Neuronal stem cell (in vitro differentiated cells): ENCODE measurements around the gene PHKA1.
"Not testable (repeated sequence)": the region's sequence is repeated elsewhere in the genome, so short reads cannot be mapped to it uniquely, and the experiment has no call there.

ENCODE experiments used
- DNase-seq: peaks from one replicate; pipeline ENCODE4 v3.0.0-alpha.2; 2013; ENCODE audit warnings: low spot score
- H2AFZ ChIP-seq: one replicate; pipeline ENCODE4 v1.6.1; 2013; ENCODE audit warnings: mild to moderate bottlenecking, low read length, inconsistent platforms
- H2AK5ac ChIP-seq: 2 replicates; pipeline ENCODE4 v1.6.1; 2013; ENCODE audit warnings: low read depth, mild to moderate bottlenecking, inconsistent platforms, low read length, moderate library complexity, mixed read lengths
- H2BK120ac ChIP-seq: 2 replicates; pipeline ENCODE4 v1.6.1; 2013; ENCODE audit warnings: low read depth, mild to moderate bottlenecking, inconsistent platforms, low read length, moderate library complexity, mixed read lengths
- H2BK12ac ChIP-seq: one replicate; pipeline ENCODE4 v1.6.1; 2013; ENCODE audit warnings: low read length, inconsistent platforms
- H2BK15ac ChIP-seq: 2 replicates; pipeline ENCODE4 v1.6.1; 2013; ENCODE audit warnings: mild to moderate bottlenecking, low read length, inconsistent platforms, mixed read lengths
- H2BK5ac ChIP-seq: one replicate; pipeline ENCODE4 v1.6.1; 2013; ENCODE audit warnings: inconsistent platforms, mild to moderate bottlenecking, low read length, moderate library complexity
- H3K14ac ChIP-seq: one replicate; pipeline ENCODE4 v1.6.1; 2013; ENCODE audit warnings: low read length, inconsistent platforms
- H3K18ac ChIP-seq: 2 replicates; pipeline ENCODE4 v1.6.1; 2013; ENCODE audit warnings: low read length, inconsistent platforms
- H3K23ac ChIP-seq: 2 replicates; pipeline ENCODE4 v1.6.1; 2013; ENCODE audit warnings: low read depth, mild to moderate bottlenecking, mixed read lengths, low read length, inconsistent platforms; ENCODE audit not compliant: poor library complexity
- H3K27ac ChIP-seq: replicated peaks from 3 replicates; pipeline ENCODE4 v1.5.1; 2013; ENCODE audit warnings: low read length, inconsistent platforms
- H3K27me3 ChIP-seq, 3 experiments: 2 replicates each; pipeline ENCODE4 v1.6.1; 2013; ENCODE audit warnings: low read length in 3 of 3, mild to moderate bottlenecking in 2 of 3, inconsistent platforms in 1 of 3, low read depth in 1 of 3, mixed read lengths in 1 of 3, moderate library complexity in 1 of 3; ENCODE audit not compliant: control insufficient read depth in 3 of 3, insufficient read depth in 3 of 3
- H3K36me3 ChIP-seq, 2 donors: replicated peaks in 1 of 2; 2 replicates each; pipeline ENCODE4 v1.6.1; 2013; ENCODE audit warnings: low read length in 2 of 2; ENCODE audit not compliant: control insufficient read depth in 2 of 2, insufficient read depth in 2 of 2
- H3K4ac ChIP-seq: 2 replicates; pipeline ENCODE4 v1.6.1; 2013; ENCODE audit warnings: inconsistent platforms, mild to moderate bottlenecking, low read length, moderate library complexity
- H3K4me1 ChIP-seq, 2 donors: 1 replicate in 1 of 2; 2 replicates in 1 of 2; pipeline ENCODE4 v1.6.1; 2013; ENCODE audit warnings: low read length in 2 of 2, low read depth in 1 of 2; ENCODE audit not compliant: control insufficient read depth in 2 of 2, insufficient read depth in 1 of 2
- H3K4me2 ChIP-seq: one replicate; pipeline ENCODE4 v1.6.1; 2013; ENCODE audit warnings: mild to moderate bottlenecking, low read length, inconsistent platforms; ENCODE audit not compliant: insufficient read depth, poor library complexity, severe bottlenecking
- H3K4me3 ChIP-seq, 2 donors: 2 replicates each; pipeline ENCODE4 v1.5.1; 2013; ENCODE audit warnings: low read length in 2 of 2, mild to moderate bottlenecking in 2 of 2, inconsistent platforms in 1 of 2, moderate library complexity in 1 of 2
- H3K79me1 ChIP-seq: one replicate; pipeline ENCODE4 v1.6.1; 2013; ENCODE audit warnings: low read depth, mild to moderate bottlenecking, inconsistent platforms, low read length, moderate library complexity
- H3K9ac ChIP-seq: one replicate; pipeline ENCODE4 v1.6.1; 2013; ENCODE audit warnings: mild to moderate bottlenecking, low read depth, low read length, inconsistent platforms; ENCODE audit not compliant: poor library complexity
- H3K9me3 ChIP-seq, 2 donors: replicated peaks in 1 of 2; 2 replicates each; pipeline versions ENCODE3 to v1.6.1; 2013; ENCODE audit warnings: low read length in 2 of 2, mild to moderate bottlenecking in 2 of 2, inconsistent platforms in 1 of 2, low read depth in 1 of 2, mixed read lengths in 1 of 2, moderate library complexity in 1 of 2; ENCODE audit not compliant: control insufficient read depth in 2 of 2, insufficient read depth in 1 of 2
- H4K8ac ChIP-seq: one replicate; pipeline ENCODE4 v1.6.1; 2013; ENCODE audit warnings: low read depth, mild to moderate bottlenecking, inconsistent platforms, low read length, moderate library complexity
- H4K91ac ChIP-seq: one replicate; pipeline ENCODE4 v1.6.1; 2013; ENCODE audit warnings: low read length, low read depth, mild to moderate bottlenecking, inconsistent platforms; ENCODE audit not compliant: poor library complexity
- WGBS, 2 donors: extraction: QIAGEN DNeasy Blood & Tissue Kit; methylation state at CpG; one replicate each; pipeline ENCODE4 v1.1.7; 2013; ENCODE audit warnings: missing lambda C conversion rate in 2 of 2, mixed read lengths in 1 of 2; ENCODE audit not compliant: insufficient read length in 2 of 2, insufficient replicate concordance in 1 of 2; ENCODE audit errors: extremely low coverage in 2 of 2; 5-methylcytosine and 5-hydroxymethylcytosine counted together

The PHKA1 gene

GRCh38 chrX:72676465-72676864, 37.6 kb downstream of the PHKA1 start:
- no peaks in the 10 kb centered on the region for H3K79me1 ChIP-seq
- H2BK12ac ChIP-seq, result no peak overlapping the region
- no peak overlapping the region for H3K18ac ChIP-seq
- H3K9ac ChIP-seq, result no peak overlapping the region
- no peaks in the 10 kb centered on the region for H3K9me3 ChIP-seq
- H3K27me3 ChIP-seq, result no peaks in the 10 kb centered on the region
- no peak overlapping the region for H2AK5ac ChIP-seq
- H2AFZ ChIP-seq, result no peak overlapping the region
- no peak overlapping the region for H3K23ac ChIP-seq
- H3K4me2 ChIP-seq, result no peak overlapping the region
- H3K4me1 ChIP-seq, result no peaks in the 10 kb centered on the region
- no peak overlapping the region for H4K8ac ChIP-seq
- WGBS, 2 donors, result no CpG with 5 or more reads among the region's 2 CpGs
- H3K36me3 ChIP-seq, result no peaks in the 10 kb centered on the region
- H3K27ac ChIP-seq, result no peak overlapping the region
- H2BK120ac ChIP-seq, result no peak overlapping the region
- no peak for DNase-seq
- no peak overlapping the region for H2BK15ac ChIP-seq
- no peak overlapping the region for H3K4ac ChIP-seq
- no peak overlapping the region for H4K91ac ChIP-seq
- H3K4me3 ChIP-seq, result no peak overlapping the region
- no peak overlapping the region for H3K14ac ChIP-seq
- H2BK5ac ChIP-seq, result no peak overlapping the region

- not testable (repeated sequence) for H3K9me3 ChIP-seq, H3K79me1 ChIP-seq, H2BK12ac ChIP-seq, H3K36me3 ChIP-seq, H4K91ac ChIP-seq, H2BK15ac ChIP-seq, H2AFZ ChIP-seq, H2BK5ac ChIP-seq, H3K4ac ChIP-seq, H3K9ac ChIP-seq, H3K27ac ChIP-seq, H2BK120ac ChIP-seq, H3K4me3 ChIP-seq, H3K18ac ChIP-seq, H3K27me3 ChIP-seq, H3K4me2 ChIP-seq, H4K8ac ChIP-seq, DNase-seq, H3K4me1 ChIP-seq, H3K14ac ChIP-seq, H2AK5ac ChIP-seq, H3K23ac ChIP-seq
- no CpG with 5 or more reads among the region's 1 CpG for WGBS, 2 donors
These were observed 40.2 kb downstream of the PHKA1 start for GRCh38 chrX:72673951-72674350.

DNA sequence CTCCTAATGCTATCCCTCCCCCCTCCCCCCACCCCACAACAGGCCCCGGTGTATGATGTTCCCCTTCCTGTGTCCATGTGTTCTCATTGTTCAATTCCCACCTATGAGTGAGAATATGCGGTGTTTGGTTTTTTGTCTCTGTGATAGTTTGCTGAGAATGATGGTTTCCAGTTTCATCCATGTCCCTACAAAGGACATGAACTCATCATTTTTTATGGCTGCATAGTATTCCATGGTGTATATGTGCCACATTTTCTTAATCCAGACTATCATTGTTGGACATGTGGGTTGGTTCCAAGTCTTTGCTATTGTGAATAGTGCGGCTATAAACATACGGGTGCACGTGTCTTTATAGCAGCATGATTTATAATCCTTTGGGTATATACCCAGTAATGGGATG, 44.6 kb downstream of the PHKA1 start:
- not testable (repeated sequence) for H2AK5ac ChIP-seq, H2AFZ ChIP-seq, H3K27ac ChIP-seq, H2BK12ac ChIP-seq, H3K14ac ChIP-seq, H2BK5ac ChIP-seq, H3K4me1 ChIP-seq, H3K27me3 ChIP-seq, H4K8ac ChIP-seq, H3K4me2 ChIP-seq, DNase-seq, H2BK120ac ChIP-seq, H3K9ac ChIP-seq, H3K18ac ChIP-seq, H3K36me3 ChIP-seq, H3K4ac ChIP-seq, H3K9me3 ChIP-seq, H3K79me1 ChIP-seq, H3K23ac ChIP-seq, H4K91ac ChIP-seq, H3K4me3 ChIP-seq, H2BK15ac ChIP-seq
- no CpG with 5 or more reads among the region's 5 CpGs for WGBS, 2 donors

DNA sequence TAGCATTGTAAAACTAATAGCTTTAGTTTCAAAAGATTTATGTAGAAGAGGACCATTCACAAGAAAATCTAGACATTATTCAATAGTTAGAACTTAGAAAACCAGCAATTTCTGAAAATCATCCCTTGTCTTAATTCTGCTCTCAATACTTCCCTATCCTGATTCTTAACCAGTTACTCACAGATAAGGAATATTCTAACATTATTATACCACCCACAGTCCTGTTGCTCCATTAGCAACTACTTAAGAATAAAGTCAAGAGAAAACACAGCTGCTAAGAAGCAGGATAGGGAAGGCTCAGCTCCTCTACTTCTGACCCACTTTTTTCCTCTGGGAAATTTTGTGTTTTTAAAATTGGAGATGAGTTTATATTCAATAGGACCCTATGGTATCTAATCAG, 47.7 kb downstream of the PHKA1 start:
- H3K9me3 ChIP-seq, result no peaks in the 10 kb centered on the region
- no peak overlapping the region for H2AK5ac ChIP-seq
- H3K27ac ChIP-seq, result no peak overlapping the region
- H4K8ac ChIP-seq, result no peak overlapping the region
- H3K23ac ChIP-seq, result no peak overlapping the region
- no peaks in the 10 kb centered on the region for H3K27me3 ChIP-seq
- no peaks in the 10 kb centered on the region for H3K79me1 ChIP-seq
- no peak overlapping the region for H2AFZ ChIP-seq
- H3K14ac ChIP-seq, result no peak overlapping the region
- no peaks in the 10 kb centered on the region for H3K36me3 ChIP-seq
- H3K4me1 ChIP-seq, result no peaks in the 10 kb centered on the region
- H2BK5ac ChIP-seq, result no peak overlapping the region
- no peak overlapping the region for H3K9ac ChIP-seq
- H2BK12ac ChIP-seq, result no peak overlapping the region
- no peak overlapping the region for H2BK15ac ChIP-seq
- H2BK120ac ChIP-seq, result no peak overlapping the region
- no peak overlapping the region for H3K18ac ChIP-seq
- no peak overlapping the region for H3K4me2 ChIP-seq
- H3K4me3 ChIP-seq, result no peak overlapping the region
- no peak overlapping the region for H3K4ac ChIP-seq
- no peak for DNase-seq
- no peak overlapping the region for H4K91ac ChIP-seq
